ENCODE results near the gene ENDOG.
A peak's percentile ranks its signal among the peaks of the same experiment; 100 is the strongest.
"Not testable (repeated sequence)": the region's sequence is repeated elsewhere in the genome, so short reads cannot be mapped to it uniquely, and the experiment has no call there.

Gene ENDOG

GRCh38 chr9:128829477-128830251, 11.4 kb downstream of the ENDOG start, which contains the start of gene SPOUT1:
Gene SPOUT1, minus strand, starts transcription at chr9:128829794. Its CDS starts 14 bp downstream, at chr9:128829780.
- DNase-seq = peak; percentile 77 to 91

- no peak for DNase-seq
Observed at GRCh38 chr9:128833696-128834095, 15.4 kb downstream of the ENDOG start.

DNA sequence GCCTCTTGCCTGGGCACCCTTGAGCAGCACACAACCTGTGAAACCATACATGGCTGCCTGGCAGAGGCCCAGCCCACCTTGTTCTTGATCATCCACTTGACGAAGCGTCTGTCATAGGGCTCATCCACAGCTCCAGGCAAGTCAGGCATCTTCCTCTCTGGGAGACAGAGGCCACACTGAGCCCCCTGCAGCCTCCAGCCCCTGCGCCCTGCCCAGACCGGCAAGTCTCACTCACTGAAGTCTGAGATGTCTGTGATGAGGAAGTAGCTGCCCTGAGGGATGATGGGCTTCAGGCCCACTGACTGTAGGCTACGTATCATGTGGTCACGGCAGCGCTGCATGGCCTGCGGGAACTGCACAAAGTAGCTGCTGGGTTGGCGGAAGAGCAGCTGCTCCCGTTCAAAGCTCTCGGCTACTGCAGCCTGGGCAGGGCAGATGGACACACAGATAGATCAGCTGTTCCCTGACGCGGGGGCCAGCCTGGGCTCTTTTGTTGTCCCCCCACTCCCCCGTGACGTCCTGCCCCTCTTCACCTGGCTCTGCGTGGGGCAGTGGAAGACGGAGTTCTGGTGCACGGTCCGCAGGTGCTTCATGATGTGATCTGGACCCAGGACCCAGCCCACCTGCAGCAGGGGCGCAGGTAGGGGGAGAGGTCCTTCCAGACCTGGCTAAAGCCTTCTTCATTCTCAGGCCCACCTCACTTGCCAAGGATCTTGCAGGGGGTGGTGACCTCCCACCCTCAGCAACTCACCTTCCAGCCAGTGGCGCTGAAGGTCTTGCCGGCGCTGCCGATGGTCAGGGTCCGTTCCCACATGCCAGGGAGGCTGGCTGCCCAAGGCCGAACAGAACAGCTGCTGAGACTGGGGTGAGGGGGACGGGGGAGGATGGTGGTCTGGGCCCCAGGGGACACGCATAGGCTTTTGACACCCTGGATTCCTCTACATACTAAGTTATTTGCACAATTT, 17.2 kb downstream of the ENDOG start:
- no peak for DNase-seq

DNA sequence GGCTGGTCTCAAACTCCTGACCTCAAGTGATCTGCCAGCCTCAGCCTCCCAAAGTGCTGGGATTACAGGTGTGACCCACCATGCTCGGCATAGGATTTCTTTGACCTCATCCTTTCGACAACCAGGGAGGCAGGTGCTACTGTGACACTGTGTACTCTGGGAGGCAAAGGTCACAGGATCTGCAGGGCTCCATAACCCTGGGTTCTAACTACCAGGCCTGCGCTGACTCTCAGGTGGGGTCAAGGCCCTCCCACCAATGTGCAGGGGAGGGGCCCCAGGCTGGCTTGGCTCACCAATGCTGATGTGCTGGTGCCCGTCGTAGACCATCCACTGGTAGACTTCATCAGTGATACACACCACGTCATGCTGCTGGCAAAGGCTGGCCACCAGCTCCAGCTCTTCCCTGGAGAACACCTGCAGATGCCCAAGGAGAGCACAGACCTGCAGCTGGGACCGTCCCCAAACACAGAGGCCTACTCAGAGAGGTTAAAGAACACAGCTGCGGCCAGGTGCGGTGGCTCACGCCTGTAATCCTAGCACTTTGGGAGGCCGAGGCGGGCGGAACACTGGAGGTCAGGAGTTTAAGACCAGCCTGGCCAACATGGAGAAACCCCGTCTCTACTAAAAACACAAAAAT, 18.3 kb downstream of the ENDOG start:
- DNase-seq = no peak

DNA sequence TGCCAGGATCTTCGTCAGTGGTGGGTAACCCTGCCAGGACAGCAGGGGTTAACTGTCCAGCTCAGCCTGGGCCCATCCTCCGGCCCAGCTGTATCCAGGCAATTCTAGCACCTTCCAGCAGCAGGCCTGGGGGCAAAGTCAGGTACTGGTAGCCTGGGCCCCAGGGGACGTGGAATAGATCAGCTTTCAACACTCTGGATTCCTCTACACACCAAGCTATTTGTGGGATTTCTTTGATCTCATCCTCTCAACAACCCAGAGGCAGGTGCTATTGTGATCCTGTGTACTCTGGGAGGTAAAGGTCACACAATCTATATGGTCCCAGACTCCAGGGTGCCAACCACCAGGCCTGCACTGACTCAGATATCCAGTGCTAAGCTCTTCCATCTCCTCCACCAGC, 20.0 kb downstream of the ENDOG start:
- DNase-seq = no peak

GRCh38 chr9:128840524-128840923, 22.2 kb downstream of the ENDOG start:
- DNase-seq = no peak

DNA sequence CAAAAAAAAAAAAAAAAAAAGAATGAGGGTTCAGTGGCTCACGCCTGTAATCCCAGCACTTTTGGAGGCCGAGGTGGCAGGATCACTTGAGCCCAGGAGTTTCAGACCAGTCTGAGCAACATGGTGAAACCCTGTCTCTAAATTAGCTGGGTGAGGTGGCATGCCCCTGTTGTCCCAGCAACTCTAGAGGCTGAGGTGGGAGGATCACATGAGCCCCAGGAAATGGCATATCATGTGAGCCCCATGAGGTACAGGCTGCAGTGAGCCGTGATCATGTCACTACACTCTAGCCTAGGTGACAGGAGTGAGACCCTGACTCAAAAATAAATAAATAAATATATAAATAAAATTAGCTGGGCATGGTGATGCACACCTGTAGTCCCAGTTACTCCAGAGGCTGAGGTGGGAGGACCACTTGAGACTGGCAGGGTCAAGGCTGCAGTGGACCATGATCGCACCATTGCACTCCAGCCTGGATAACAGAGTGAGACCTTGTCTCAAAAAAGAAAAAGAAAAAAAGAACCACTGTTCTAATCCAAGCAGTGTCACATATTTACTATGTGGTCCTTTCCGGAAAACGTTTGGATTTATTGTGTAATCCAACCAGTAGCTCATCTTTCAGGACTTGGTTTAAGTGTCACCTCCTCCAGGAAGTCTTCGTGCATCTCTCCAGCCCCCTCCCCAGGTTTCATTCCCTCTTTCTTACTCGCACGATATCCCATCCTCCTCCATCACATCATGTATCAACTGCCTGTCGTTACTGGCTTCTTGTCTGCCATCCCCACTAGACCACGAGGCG, 23.6 kb downstream of the ENDOG start:
- no peak for DNase-seq

GRCh38 chr9:128843171-128843570, 24.9 kb downstream of the ENDOG start:
- DNase-seq = not testable (repeated sequence)

GRCh38 chr9:128845186-128845931, 27.1 kb downstream of the ENDOG start:
- peak; percentile 55 to 79 for DNase-seq

DNA sequence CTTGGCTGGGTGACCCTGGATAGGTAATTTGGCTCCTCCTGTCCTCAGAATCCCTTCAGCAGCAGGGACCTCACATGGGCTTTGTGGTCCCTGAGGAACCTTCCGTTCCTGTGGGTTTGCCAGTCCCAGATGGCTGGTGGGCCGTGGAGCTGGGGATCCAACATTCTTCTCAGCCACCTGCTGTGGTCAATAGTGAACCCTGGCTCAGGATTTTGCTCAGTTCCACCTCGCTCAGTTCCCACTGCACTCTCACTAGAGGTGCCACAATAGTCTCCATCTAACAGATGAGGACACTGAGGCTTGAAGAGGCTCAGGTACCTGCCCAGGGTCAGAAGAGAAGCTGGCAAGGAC, 28.4 kb downstream of the ENDOG start:
- no peak for DNase-seq

GRCh38 chr9:128847803-128848202, 29.5 kb downstream of the ENDOG start:
- DNase-seq = no peak

DNA sequence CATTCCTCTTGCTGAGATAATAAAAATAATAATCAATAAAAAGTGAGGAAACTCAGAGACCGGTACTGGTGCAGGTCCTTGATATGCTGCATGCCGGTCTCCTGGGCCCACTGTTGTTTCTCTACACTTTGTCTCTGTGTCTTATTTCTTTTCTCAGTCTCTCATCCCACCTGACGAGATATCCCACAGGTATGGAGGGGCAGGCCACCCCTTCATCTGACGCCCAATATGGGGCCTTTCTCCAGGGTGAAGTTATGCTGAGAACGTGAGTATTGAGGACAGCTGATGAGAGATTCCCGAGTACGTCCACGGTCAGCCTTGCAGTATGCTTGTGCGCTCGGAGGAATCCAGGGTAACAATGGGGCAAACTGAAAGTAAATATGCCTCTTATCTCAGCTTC, 32.7 kb downstream of the ENDOG start:
- not testable (repeated sequence) for DNase-seq

- DNase-seq = peak in 1 of 2 experiments; percentile 45
Observed at GRCh38 chr9:128851779-128852600, 33.7 kb downstream of the ENDOG start.

DNA sequence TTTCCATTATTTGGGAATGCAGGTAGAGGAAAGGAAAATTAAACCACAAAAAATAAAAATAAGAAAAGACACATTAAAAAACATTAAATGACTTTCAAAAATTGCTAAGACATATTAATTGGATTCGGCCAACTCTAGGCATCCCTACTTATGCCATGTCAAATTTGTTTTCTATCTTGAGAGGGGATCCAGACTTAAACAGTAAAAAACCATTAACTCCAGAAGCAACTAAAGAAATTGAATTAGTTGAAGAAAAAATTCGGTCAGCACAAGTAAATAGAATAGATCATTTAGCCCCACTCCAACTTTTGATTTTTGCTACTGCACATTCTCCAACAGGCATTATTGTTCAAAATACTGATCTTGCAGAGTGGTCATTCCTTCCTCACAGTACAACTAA, 34.3 kb downstream of the ENDOG start:
- DNase-seq = not testable (repeated sequence)

GRCh38 chr9:128854454-128854853, 36.2 kb downstream of the ENDOG start:
- DNase-seq = not testable (repeated sequence)

- not testable (repeated sequence) for DNase-seq
Observed at GRCh38 chr9:128858476-128858875, 40.2 kb downstream of the ENDOG start.

DNA sequence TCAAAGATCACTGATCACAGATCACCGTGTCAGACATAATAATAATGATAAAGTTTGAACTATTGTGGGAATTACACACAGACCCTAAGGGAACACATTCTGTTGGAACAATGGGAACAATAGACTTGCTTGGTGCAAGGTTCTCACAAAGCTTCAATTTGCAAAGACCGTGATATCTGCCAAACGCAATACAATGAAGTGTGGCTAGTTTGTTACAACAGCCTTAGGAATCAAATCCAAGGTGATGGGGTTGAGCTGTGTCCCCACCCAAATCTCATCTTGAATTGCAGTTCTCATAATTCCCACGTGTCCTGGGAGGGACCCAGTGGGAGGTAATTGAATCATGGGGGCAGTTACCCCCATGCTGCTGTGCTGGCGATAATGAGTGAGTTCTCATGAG, 42.6 kb downstream of the ENDOG start:
- no peak for DNase-seq

DNA sequence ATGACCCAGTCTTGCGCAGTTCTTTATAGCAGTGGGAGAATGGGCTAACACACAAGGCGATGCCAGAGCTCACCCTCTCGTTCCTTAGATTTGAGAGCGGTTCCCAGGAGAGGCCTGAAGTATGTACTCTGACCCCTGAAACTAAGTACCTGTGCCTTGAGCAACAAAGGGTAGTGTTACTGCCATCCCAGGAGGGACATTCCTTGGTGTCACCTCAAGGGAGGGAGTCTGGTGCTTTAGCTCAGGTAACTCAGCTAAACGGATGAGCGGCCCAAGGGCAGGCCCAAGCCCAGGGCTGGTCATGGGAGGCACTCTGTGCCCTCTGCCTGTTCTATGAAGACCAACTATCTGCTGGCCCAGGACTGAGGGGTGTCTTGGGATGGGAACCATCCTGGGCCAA, 43.2 kb downstream of the ENDOG start:
- no peak for DNase-seq

DNA sequence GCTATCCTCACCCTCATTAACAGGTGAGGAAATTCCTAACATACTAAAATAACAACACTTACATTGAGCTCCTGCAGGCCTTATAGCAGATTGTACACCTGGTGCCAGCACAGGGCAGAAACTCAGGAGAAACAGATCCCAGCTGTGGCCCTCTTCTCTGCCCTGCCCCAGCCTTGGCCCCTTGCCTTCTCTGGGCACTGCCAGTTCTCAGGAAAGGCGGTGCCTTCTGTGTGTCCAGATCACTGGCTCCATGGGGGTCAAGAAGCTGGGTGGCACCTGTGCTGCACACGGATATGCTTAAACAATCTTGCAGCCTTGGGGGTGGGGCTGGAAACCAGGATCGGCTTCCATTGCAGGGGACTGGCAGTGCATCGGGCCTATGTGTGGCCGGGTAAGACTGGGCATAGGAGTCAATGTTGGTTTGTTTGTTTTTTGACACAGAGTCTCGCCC, 44.1 kb downstream of the ENDOG start:
- no peak for DNase-seq

DNA sequence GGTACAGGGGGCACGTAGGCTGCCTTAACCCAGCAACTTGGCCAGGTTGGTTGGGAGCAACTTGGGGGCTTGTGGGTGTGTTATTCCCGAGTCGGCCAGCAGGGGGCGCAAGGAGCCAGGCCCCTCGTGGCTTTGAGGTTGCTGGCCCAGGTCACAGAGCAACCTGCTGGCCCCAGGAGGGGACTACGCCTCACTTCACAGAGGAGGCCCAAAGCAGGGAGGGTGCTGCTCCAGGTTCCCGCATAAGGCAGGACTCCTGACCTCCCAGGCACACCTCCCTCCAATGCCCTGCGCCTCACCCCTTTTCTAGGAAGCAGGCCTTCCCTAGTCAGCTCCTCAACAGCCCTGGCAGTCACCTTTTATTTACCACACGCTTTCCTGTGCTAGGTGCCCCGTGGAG, 45.3 kb downstream of the ENDOG start:
- peak; percentile 14 to 68 for DNase-seq
